Kidney epithelial cell (primary cell): ENCODE measurements around the gene MORN1. TPM values are rescaled to one million over a fixed set of nuclear protein-coding genes. Genes with fewer than 3 reads are reported as not detected.

ENCODE experiments used
- DNase-seq: peaks from one replicate; pipeline ENCODE4 v3.0.0-alpha.2; 2010; ENCODE audit warnings: low read depth
- H3K27me3 ChIP-seq: 2 replicates; pipeline ENCODE4 v1.6.0; 2011; ENCODE audit warnings: low read length; ENCODE audit not compliant: control insufficient read depth, insufficient read depth
- H3K36me3 ChIP-seq: 2 replicates; pipeline ENCODE4 v1.5.1; 2011; ENCODE audit warnings: low read length; ENCODE audit not compliant: control insufficient read depth, insufficient read depth
- H3K4me3 ChIP-seq: 2 replicates; pipeline ENCODE4 v1.5.1; 2011; ENCODE audit warnings: low read depth, mild to moderate bottlenecking, control low read depth, low read length
- CTCF ChIP-seq: IDR thresholded peaks from 2 replicates; pipeline ENCODE4 v1.5.1; 2011; ENCODE audit warnings: mild to moderate bottlenecking, moderate library complexity, low read length, control low read depth, inconsistent platforms; ENCODE audit not compliant: insufficient read depth, poor library complexity, severe bottlenecking
- total RNA-seq: library from RNA; depleted of rRNA; stranded (reverse); fragments of >200 nt; gene quantifications from 2 replicates; pipeline ENCODE4 v1.2.3, GENCODE V29; 2015

The MORN1 gene
- total RNA-seq, 1 donor from 2014 or later, result 8.4 TPM

- Histone ChIP-seq H3K36me3 (no peaks in the 10 kb centered on the region), H3K4me3 (no peak overlapping the region), H3K27me3 (peaks cover 26% of the 10 kb centered on the region)
- no peak for TF ChIP-seq CTCF
- no peak for DNase-seq
Observed at GRCh38 chr1:2415337-2415736, 24.0 kb upstream of the MORN1 start.

DNA sequence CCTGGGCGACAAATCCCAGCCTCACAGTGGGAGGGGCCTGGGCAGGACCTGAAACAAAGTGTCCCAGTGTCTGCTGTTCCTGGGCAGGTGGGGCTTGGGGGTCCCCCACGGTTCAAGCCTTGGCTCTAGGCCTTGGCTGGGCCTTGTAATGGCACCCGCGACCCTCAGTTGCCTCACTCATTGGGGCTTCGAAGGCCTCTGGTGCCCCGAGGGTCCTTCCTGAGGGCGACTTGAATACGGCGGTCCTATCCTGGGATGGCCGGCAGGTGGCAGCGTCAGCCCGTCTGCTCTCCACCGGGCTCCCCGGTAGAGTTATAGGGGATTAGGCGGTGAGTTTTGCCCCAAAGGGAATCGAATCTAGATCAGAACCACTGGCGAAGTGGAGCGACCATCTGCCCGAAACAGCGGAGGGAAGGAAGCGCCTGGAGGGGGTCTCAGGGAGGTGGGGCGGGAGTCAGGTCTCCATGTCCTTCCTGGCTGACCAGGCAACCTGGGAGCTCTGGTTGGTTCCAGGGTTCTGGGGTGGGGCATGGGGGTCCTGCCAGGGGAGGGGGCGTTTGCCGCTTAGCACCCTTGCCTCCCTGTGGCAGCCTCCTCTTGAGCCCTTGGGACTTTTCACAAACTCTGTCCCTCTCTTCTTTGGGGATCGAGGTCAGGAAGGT lies 23.1 kb upstream of the MORN1 start:
- no peak for DNase-seq
- H3K27me3 ChIP-seq, result peaks cover 24% of the 10 kb centered on the region
- H3K36me3 ChIP-seq, result no peaks in the 10 kb centered on the region
- TF ChIP-seq CTCF, result peak; percentile 85
- no peak overlapping the region for H3K4me3 ChIP-seq

- no peak for TF ChIP-seq CTCF
- Histone ChIP-seq H3K4me3 (peak overlapping the region; percentile 74), H3K27me3 (peaks cover 17% of the 10 kb centered on the region), H3K36me3 (no peaks in the 10 kb centered on the region)
- DNase-seq, result no peak
Observed at GRCh38 chr1:2413495-2414296, 22.3 kb upstream of the MORN1 start.

- no peak for TF ChIP-seq CTCF
- no peaks in the 10 kb centered on the region for H3K36me3 ChIP-seq
- peak overlapping the region; percentile 74 for H3K4me3 ChIP-seq
- DNase-seq, result no peak
- peaks cover 10% of the 10 kb centered on the region for H3K27me3 ChIP-seq
Observed at GRCh38 chr1:2412773-2413494, 21.6 kb upstream of the MORN1 start.

GRCh38 chr1:2412395-2412772 lies 21.0 kb upstream of the MORN1 start, which contains the start of gene PEX10:
PEX10 (minus strand) TSS chr1:2412564; CDS start chr1:2412502, 62 bp downstream.
- DNase-seq, result peak; percentile 74
- TF ChIP-seq CTCF, result no peak
- peaks cover 4% of the 10 kb centered on the region for H3K27me3 ChIP-seq
- no peaks in the 10 kb centered on the region for H3K36me3 ChIP-seq
- peak within 1 kb of the TSS; percentile 77 for H3K4me3 ChIP-seq
